H9 (cell line): ENCODE results near the gene S100Z. TPM values are rescaled to one million over a fixed set of nuclear protein-coding genes. Genes with fewer than 3 reads are reported as not detected.
A peak's percentile ranks its signal among the peaks of the same experiment; 100 is the strongest.

ENCODE experiments used
- DNase-seq: peaks from one replicate; pipeline ENCODE4 v3.0.0-alpha.2; 2017
- H2AFZ ChIP-seq: one replicate; pipeline ENCODE4 v1.6.1; 2013; ENCODE audit warnings: mild to moderate bottlenecking, low read length, control low read depth, moderate library complexity
- H2AK5ac ChIP-seq: 2 replicates; pipeline ENCODE4 v1.6.1; 2013; ENCODE audit warnings: low read length, control low read depth, mixed read lengths; ENCODE audit not compliant: insufficient read length
- H2BK120ac ChIP-seq: one replicate; pipeline ENCODE4 v1.6.1; 2013; ENCODE audit warnings: low read depth, mild to moderate bottlenecking, low read length, control low read depth, inconsistent platforms; ENCODE audit not compliant: poor library complexity, severe bottlenecking
- H2BK12ac ChIP-seq: 2 replicates; pipeline ENCODE4 v1.6.1; 2013; ENCODE audit warnings: low read length, control low read depth, mixed read lengths, low read depth; ENCODE audit not compliant: insufficient read length
- H2BK15ac ChIP-seq: 2 replicates; pipeline ENCODE4 v1.6.1; 2013; ENCODE audit warnings: low read depth, low read length, control low read depth
- H2BK20ac ChIP-seq: one replicate; pipeline ENCODE4 v1.6.1; 2013; ENCODE audit warnings: low read depth, mild to moderate bottlenecking, low read length, control low read depth, inconsistent platforms; ENCODE audit not compliant: poor library complexity, severe bottlenecking
- H2BK5ac ChIP-seq: 2 replicates; pipeline ENCODE4 v1.6.1; 2013; ENCODE audit warnings: low read length, control low read depth, mixed read lengths; ENCODE audit not compliant: insufficient read length
- H3K14ac ChIP-seq: 2 replicates; pipeline ENCODE4 v1.6.1; 2013; ENCODE audit warnings: low read length, control low read depth; ENCODE audit not compliant: insufficient read depth
- H3K18ac ChIP-seq: 2 replicates; pipeline ENCODE4 v1.6.1; 2013; ENCODE audit warnings: low read depth, mild to moderate bottlenecking, mixed read lengths, low read length, control low read depth; ENCODE audit not compliant: insufficient read length
- H3K23ac ChIP-seq: 2 replicates; pipeline ENCODE4 v1.6.1; 2013; ENCODE audit warnings: low read length, control low read depth, mixed read lengths, low read depth; ENCODE audit not compliant: insufficient read length
- H3K23me2 ChIP-seq: 2 replicates; pipeline ENCODE4 v1.6.1; 2013; ENCODE audit warnings: low read depth, mild to moderate bottlenecking, mixed read lengths, low read length, control low read depth; ENCODE audit not compliant: insufficient read length, poor library complexity, severe bottlenecking
- H3K27ac ChIP-seq: 2 replicates; pipeline ENCODE4 v1.5.1; 2013; ENCODE audit warnings: low read length, control low read depth, mixed read lengths, low read depth; ENCODE audit not compliant: insufficient read length
- H3K27me3 ChIP-seq: 2 replicates; pipeline ENCODE4 v1.6.1; 2013; ENCODE audit warnings: low read length, control low read depth, inconsistent platforms; ENCODE audit not compliant: insufficient read depth
- H3K4ac ChIP-seq: 2 replicates; pipeline ENCODE4 v1.6.1; 2013; ENCODE audit warnings: low read depth, mild to moderate bottlenecking, control low read depth, inconsistent platforms, low read length, moderate library complexity
- H3K4me1 ChIP-seq: 2 replicates; pipeline ENCODE4 v1.6.1; 2013; ENCODE audit warnings: low read length, control low read depth, inconsistent platforms; ENCODE audit not compliant: insufficient read depth
- H3K4me2 ChIP-seq: 2 replicates; pipeline ENCODE4 v1.6.1; 2013; ENCODE audit warnings: low read length, control low read depth, mixed read lengths; ENCODE audit not compliant: insufficient read length, insufficient read depth
- H3K56ac ChIP-seq: 2 replicates; pipeline ENCODE4 v1.6.1; 2013; ENCODE audit warnings: low read depth, mild to moderate bottlenecking, mixed read lengths, low read length, control low read depth; ENCODE audit not compliant: insufficient read length
- H3K79me1 ChIP-seq: 2 replicates; pipeline ENCODE4 v1.6.1; 2013; ENCODE audit warnings: low read depth, mild to moderate bottlenecking, moderate library complexity, low read length, control low read depth, inconsistent platforms; ENCODE audit not compliant: insufficient read depth, poor library complexity, severe bottlenecking
- H3K79me2 ChIP-seq: 2 replicates; pipeline ENCODE4 v1.6.1; 2013; ENCODE audit warnings: low read length, control low read depth, inconsistent platforms; ENCODE audit not compliant: insufficient read depth
- H3K9ac ChIP-seq: 2 replicates; pipeline ENCODE4 v1.6.1; 2013; ENCODE audit warnings: low read length, control low read depth, mixed read lengths; ENCODE audit not compliant: insufficient read length; ENCODE audit errors: extremely low read depth
- H3K9me3 ChIP-seq: one replicate; pipeline ENCODE4 v1.6.1; 2013; ENCODE audit warnings: low read depth, low read length, inconsistent platforms; ENCODE audit not compliant: control insufficient read depth
- H3T11ph ChIP-seq: one replicate; pipeline ENCODE4 v1.6.1; 2013; ENCODE audit warnings: mild to moderate bottlenecking, low read length, control low read depth, inconsistent platforms
- H4K20me1 ChIP-seq: one replicate; pipeline ENCODE4 v1.6.1; 2013; ENCODE audit not compliant: control insufficient read depth, insufficient read length, insufficient read depth
- H4K5ac ChIP-seq: 2 replicates; pipeline ENCODE4 v1.6.1; 2013; ENCODE audit warnings: low read depth, mild to moderate bottlenecking, mixed read lengths, low read length, control low read depth; ENCODE audit not compliant: insufficient read length
- H4K8ac ChIP-seq: replicated peaks from 2 replicates; pipeline ENCODE4 v1.6.1; 2013; ENCODE audit warnings: low read length, control low read depth, mixed read lengths, low read depth; ENCODE audit not compliant: insufficient read length
- H4K91ac ChIP-seq: 2 replicates; pipeline ENCODE4 v1.6.1; 2013; ENCODE audit warnings: low read depth, mild to moderate bottlenecking, moderate library complexity, mixed read lengths, low read length, control low read depth; ENCODE audit not compliant: insufficient read length
- H3K27ac Mint-ChIP-seq, 3 experiments: 2 replicates in 2 of 3; 3 replicates in 1 of 3; pipeline ENCODE4 v1.8.0; 2020 to 2021; ENCODE audit warnings: mixed read lengths in 3 of 3, mild to moderate bottlenecking in 1 of 3, moderate library complexity in 1 of 3
- H3K27me3 Mint-ChIP-seq: 2 replicates; pipeline ENCODE4 v1.8.0; 2021; ENCODE audit warnings: low read depth, mild to moderate bottlenecking, moderate library complexity, mixed read lengths
- H3K36me3 Mint-ChIP-seq, 3 experiments: 2 replicates in 2 of 3; 3 replicates in 1 of 3; pipeline ENCODE4 v1.8.0; 2020 to 2021; ENCODE audit warnings: low read depth in 3 of 3, mixed read lengths in 3 of 3; ENCODE audit not compliant: insufficient read depth in 1 of 3
- H3K4me1 Mint-ChIP-seq, 2 experiments: 2 replicates each; pipeline ENCODE4 v1.8.0; 2020; ENCODE audit warnings: mixed read lengths in 2 of 2
- H3K4me3 Mint-ChIP-seq, 2 experiments: 2 replicates in 1 of 2; 3 replicates in 1 of 2; pipeline ENCODE4 v1.8.0; 2020 to 2021; ENCODE audit warnings: mild to moderate bottlenecking in 2 of 2, mixed read lengths in 2 of 2, moderate library complexity in 1 of 2
- H3K9me3 Mint-ChIP-seq, 2 experiments: 2 replicates in 1 of 2; 3 replicates in 1 of 2; pipeline ENCODE4 v1.8.0; 2020; ENCODE audit warnings: mild to moderate bottlenecking in 2 of 2, mixed read lengths in 2 of 2, moderate library complexity in 1 of 2
- WGBS: extraction: QIAGEN DNeasy Blood & Tissue Kit; methylation state at CpG from one replicate; pipeline ENCODE4 v1.1.7; 2013; ENCODE audit warnings: missing lambda C conversion rate, low lambda C conversion rate, mixed read lengths; ENCODE audit not compliant: insufficient read length; ENCODE audit errors: extremely low coverage; 5-methylcytosine and 5-hydroxymethylcytosine counted together
- total RNA-seq: library from RNA; stranded (reverse); gene quantifications from 2 replicates; pipeline ENCODE4 v1.2.1, GENCODE V29; 2021
- TF ChIP-seq, protein P1 (sequence below): fragments of 200-600 bp; sonication (generic); conservative IDR thresholded peaks from 3 replicates; pipeline ENCODE4 v1.8.0; 2021; ENCODE audit warnings: antibody characterized with exemption, mild to moderate bottlenecking

The S100Z gene
- total RNA-seq, 1 experiment from 2014 or later = not detected

DNA sequence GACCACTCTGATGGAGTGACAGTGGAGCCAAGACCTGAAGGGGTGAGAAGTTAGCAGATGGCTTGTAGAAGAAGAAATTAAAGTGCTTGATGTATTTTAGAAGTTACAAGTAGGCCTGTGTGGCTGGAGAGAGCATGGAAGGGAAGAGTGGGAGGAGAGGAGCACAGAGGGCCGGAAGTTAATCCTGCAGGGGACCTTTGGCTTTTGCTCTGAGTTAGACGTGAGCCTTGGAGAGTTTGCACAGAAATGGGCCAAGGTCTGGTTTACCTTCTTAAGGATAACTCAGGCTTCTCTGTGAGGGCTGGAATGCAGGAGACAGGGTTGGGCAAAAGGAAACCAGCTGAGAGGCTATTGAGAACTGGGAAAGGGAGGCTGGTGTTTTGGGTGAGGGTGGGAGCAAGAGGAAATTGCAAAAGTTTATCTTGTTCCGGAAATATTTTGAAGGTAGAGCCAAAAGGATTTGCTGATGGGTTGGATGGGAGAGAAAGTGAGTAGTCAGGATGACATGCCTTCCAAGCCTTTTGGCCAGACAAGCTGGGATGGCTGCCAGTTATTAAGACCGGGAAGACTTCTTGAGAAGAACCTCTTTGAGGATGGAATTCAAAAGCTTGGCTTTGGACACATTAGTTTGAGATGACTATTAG, 48.5 kb upstream of the S100Z start:
- Mint-ChIP-seq H3K9me3 (peaks cover 0 to 5% of the 10 kb centered on the region in 2 experiments; a peak in 2 of 5 replicates), H3K27ac (no peak overlapping the region), H3K4me1 (peaks cover 27 to 29% of the 10 kb centered on the region in 2 experiments), H3K4me3 (no peak overlapping the region; a peak in 1 of 5 replicates), H3K27me3 (no peaks in the 10 kb centered on the region), H3K36me3 (peaks cover 0 to 4% (median 0%) of the 10 kb centered on the region in 3 experiments; a peak in 1 of 7 replicates)
- Histone ChIP-seq H2BK120ac (no peak overlapping the region), H3K79me1 (no peaks in the 10 kb centered on the region), H3K23ac (no peak overlapping the region), H3K27me3 (no peaks in the 10 kb centered on the region), H2BK12ac (no peak overlapping the region), H3K14ac (no peak overlapping the region), H4K20me1 (no peaks in the 10 kb centered on the region), H4K5ac (no peak overlapping the region), H3T11ph (peak overlapping the region; percentile 26), H2BK15ac (no peak overlapping the region), H4K91ac (no peak overlapping the region), H3K56ac (no peak overlapping the region), H2BK5ac (no peak overlapping the region), H3K9me3 (no peaks in the 10 kb centered on the region), H3K4me2 (no peak overlapping the region), H3K79me2 (no peaks in the 10 kb centered on the region), H3K27ac (no peak overlapping the region), H2BK20ac (peak overlapping the region; percentile 99), H3K4ac (no peak overlapping the region), H2AK5ac (no peak overlapping the region), H3K9ac (no peak overlapping the region), H3K23me2 (no peaks in the 10 kb centered on the region), H2AFZ (peak overlapping the region; percentile 15), H3K18ac (no peak overlapping the region), H4K8ac (no peak overlapping the region), H3K4me1 (peaks cover 10% of the 10 kb centered on the region; the same call in 1 of the 2 replicates)
- TF ChIP-seq, protein P1, sequence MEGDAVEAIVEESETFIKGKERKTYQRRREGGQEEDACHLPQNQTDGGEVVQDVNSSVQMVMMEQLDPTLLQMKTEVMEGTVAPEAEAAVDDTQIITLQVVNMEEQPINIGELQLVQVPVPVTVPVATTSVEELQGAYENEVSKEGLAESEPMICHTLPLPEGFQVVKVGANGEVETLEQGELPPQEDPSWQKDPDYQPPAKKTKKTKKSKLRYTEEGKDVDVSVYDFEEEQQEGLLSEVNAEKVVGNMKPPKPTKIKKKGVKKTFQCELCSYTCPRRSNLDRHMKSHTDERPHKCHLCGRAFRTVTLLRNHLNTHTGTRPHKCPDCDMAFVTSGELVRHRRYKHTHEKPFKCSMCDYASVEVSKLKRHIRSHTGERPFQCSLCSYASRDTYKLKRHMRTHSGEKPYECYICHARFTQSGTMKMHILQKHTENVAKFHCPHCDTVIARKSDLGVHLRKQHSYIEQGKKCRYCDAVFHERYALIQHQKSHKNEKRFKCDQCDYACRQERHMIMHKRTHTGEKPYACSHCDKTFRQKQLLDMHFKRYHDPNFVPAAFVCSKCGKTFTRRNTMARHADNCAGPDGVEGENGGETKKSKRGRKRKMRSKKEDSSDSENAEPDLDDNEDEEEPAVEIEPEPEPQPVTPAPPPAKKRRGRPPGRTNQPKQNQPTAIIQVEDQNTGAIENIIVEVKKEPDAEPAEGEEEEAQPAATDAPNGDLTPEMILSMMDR = no peak
- no CpG with 5 or more reads among the region's 4 CpGs for WGBS
- DNase-seq = no peak
